DOHH2 (cell line): ENCODE measurements around the gene MGRN1.

Experiments used
- EZH2phosphoT487 ChIP-seq: fragments of 200-600 bp; sonication (generic); IDR thresholded peaks from 2 replicates; pipeline ENCODE4 v1.6.1; 2017; ENCODE audit warnings: borderline replicate concordance, mild to moderate bottlenecking, antibody characterized with exemption, low read length, moderate library complexity, mixed read lengths
- TF ChIP-seq, protein P1 (sequence below): fragments of 200-600 bp; sonication (generic); IDR thresholded peaks from one replicate; pipeline ENCODE4 v1.5.1; 2014; ENCODE audit warnings: antibody characterized with exemption, mild to moderate bottlenecking, low read depth, low read length; ENCODE audit not compliant: poor library complexity, severe bottlenecking

GRCh38 chr16:4641306-4641687, 16.7 kb downstream of the MGRN1 start:
- TF ChIP-seq, protein P1, sequence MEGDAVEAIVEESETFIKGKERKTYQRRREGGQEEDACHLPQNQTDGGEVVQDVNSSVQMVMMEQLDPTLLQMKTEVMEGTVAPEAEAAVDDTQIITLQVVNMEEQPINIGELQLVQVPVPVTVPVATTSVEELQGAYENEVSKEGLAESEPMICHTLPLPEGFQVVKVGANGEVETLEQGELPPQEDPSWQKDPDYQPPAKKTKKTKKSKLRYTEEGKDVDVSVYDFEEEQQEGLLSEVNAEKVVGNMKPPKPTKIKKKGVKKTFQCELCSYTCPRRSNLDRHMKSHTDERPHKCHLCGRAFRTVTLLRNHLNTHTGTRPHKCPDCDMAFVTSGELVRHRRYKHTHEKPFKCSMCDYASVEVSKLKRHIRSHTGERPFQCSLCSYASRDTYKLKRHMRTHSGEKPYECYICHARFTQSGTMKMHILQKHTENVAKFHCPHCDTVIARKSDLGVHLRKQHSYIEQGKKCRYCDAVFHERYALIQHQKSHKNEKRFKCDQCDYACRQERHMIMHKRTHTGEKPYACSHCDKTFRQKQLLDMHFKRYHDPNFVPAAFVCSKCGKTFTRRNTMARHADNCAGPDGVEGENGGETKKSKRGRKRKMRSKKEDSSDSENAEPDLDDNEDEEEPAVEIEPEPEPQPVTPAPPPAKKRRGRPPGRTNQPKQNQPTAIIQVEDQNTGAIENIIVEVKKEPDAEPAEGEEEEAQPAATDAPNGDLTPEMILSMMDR: no peak
- no peak for TF ChIP-seq EZH2phosphoT487
